GM18519 (cell line): ENCODE measurements around the gene SLC35F1.
A peak's percentile ranks its signal among the peaks of the same experiment; 100 is the strongest.
"Not testable (repeated sequence)": the region's sequence is repeated elsewhere in the genome, so short reads cannot be mapped to it uniquely, and the experiment has no call there.

ENCODE experiments used
- ATAC-seq: cut with Tn5 transposase; IDR thresholded peaks from one replicate; pipeline ENCODE4 v1.9.1; 2021; ENCODE audit warnings: mild to moderate bottlenecking, moderate library complexity; ENCODE audit not compliant: unreplicated experiment, low FRiP score

SLC35F1 gene

GRCh38 chr6:117924690-117925089 lies 17.6 kb downstream of the SLC35F1 start:
- ATAC-seq: no peak

- no peak for ATAC-seq
These were observed 20.8 kb downstream of the SLC35F1 start for GRCh38 chr6:117927866-117928265.

GRCh38 chr6:117928833-117929232 lies 21.8 kb downstream of the SLC35F1 start:
- ATAC-seq: no peak

- ATAC-seq: no peak
These were observed 22.4 kb downstream of the SLC35F1 start for GRCh38 chr6:117929501-117929900.

- no peak for ATAC-seq
These were observed 23.6 kb downstream of the SLC35F1 start for GRCh38 chr6:117930645-117931044.

DNA sequence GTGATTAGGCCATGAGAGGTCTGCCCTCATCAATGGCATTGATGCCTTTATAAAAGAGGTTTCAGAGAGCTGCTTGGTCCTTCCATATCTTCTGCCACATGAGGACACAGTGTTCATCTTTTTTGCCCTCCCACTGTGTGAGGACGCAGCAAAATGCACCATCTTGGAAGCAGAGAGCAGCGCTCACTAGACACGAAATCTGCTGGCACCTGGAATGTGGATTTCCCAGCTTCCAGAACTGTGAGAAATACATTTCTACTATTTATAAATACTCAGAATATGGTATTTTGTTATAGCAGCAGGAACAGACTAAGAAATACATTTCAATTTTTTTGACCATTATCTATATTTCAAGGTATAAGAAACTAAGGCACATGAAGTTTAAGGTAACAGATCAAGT lies 24.9 kb downstream of the SLC35F1 start:
- ATAC-seq: no peak

- ATAC-seq: no peak
These were observed 25.6 kb downstream of the SLC35F1 start for GRCh38 chr6:117932676-117933075.

DNA sequence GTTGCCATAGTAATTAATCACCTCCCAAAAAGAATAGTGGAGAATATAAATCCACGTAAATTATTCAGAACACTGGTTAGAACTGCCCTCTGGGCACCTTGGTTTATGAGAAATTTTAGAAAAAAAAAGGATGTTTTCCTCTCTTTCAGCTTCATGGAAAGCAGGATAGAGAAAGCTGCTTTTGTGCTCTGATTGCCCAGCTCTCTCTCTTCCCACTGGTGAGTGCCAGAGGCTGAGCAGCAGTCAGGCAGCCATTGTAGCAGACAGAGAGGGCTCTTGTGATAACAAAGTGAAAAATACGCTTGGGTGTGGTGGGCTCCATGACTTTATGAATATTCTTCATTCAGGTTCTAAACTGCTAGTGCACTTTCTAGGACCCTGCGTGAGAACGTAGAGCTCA lies 26.4 kb downstream of the SLC35F1 start:
- no peak for ATAC-seq

GRCh38 chr6:117938311-117938995 lies 31.4 kb downstream of the SLC35F1 start:
- no peak for ATAC-seq

DNA sequence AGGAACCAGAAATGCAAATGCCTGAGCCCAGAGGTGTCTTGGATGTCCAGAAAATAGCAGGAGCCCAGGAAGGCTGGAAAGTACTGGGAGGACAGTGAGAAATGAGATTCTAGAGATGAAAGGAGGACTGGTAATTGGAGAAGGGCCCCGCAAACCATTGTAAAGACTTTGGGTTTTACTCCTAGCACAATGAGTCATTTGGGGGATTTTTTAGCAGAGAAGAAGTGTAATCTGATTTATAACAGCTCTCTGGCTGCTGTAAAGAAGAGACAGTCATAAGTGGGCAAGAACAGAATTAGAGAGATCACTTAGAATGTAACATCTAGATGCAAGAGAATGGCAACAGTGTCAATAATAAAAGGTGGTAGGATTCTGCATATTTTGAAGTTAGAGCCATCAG lies 40.2 kb downstream of the SLC35F1 start:
- ATAC-seq: no peak

GRCh38 chr6:117951783-117952182 lies 44.7 kb downstream of the SLC35F1 start:
- ATAC-seq: no peak

GRCh38 chr6:117955684-117956256 lies 48.7 kb downstream of the SLC35F1 start:
- ATAC-seq: peak; percentile 76

DNA sequence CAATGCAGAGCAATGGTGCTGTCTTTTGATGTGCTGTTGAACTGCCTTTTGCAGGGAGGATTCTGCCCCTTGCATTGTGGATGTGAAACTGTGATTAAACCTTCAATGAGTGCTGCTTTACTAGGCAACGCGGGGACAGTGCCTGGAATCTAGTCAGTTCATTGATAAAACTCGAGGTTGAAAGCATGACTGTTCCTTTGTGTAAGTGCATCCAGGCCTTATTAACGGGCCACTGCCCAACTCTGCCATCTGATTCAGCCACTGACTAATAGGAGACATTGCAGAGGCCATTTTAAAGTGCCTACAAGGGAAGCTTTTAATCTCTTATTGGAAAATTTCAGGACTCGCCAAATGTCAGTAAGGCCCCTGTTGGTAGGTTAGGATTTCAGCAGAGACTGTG lies 49.3 kb downstream of the SLC35F1 start:
- ATAC-seq: no peak

GRCh38 chr6:117958536-117958935 lies 51.5 kb downstream of the SLC35F1 start:
- no peak for ATAC-seq

DNA sequence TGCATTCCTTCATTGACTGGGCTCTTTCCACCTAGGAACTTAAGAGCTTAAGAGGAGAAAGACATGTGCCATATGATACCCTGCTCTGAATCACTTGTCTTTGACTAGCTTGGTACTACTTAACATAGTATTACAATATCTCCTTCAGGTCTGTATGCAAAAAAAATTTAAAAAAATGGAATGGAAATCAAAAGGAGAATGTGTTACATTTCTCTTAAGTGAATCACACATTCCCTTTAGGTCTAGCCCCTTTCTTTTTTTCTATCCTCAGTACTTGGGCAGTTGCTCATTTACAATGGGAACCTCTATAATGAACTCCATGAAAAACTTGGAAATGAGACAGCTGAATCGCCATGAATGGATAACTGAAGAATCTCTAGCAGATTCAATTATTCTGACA lies 53.8 kb downstream of the SLC35F1 start:
- no peak for ATAC-seq

- no peak for ATAC-seq
These were observed 54.2 kb downstream of the SLC35F1 start for GRCh38 chr6:117961301-117961700.

DNA sequence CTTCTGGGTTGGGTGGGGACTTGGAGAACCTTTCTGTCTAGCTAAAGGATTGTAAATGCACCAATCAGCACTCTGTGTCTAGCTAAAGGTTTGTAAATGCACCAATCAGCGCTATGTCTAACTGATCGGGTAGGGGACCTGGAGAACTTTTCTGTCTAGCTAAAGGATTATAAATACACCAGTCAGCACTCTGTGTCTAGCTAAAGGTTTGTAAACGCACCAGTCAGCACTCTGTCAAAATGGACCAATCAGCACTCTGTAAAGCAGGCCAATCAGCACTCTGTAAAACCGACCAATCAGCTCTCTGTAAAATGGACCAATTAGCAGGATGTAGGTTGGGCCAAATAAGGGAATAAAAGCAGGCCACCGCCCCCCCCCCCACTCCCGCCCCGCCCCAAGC lies 58.7 kb downstream of the SLC35F1 start:
- ATAC-seq: not testable (repeated sequence)

DNA sequence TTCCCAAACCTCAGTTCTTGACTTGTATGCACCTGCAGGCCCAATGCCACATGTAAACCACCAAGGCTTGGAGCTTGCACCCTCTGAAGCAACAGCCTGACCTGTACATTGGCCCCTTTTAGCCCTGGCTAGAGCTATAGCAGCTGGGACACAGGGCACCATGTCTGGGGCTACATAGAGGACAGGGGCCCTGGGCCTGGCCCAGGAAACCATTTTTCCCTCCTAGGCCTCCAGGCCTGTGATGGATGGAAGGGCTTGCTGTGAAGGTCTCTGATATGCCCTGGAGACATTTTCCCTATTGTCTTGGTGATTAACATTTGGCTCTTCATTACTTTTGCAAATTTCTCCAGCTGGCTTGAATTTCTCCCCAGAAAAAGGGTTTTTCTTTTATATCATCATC lies 64.6 kb downstream of the SLC35F1 start:
- no peak for ATAC-seq

DNA sequence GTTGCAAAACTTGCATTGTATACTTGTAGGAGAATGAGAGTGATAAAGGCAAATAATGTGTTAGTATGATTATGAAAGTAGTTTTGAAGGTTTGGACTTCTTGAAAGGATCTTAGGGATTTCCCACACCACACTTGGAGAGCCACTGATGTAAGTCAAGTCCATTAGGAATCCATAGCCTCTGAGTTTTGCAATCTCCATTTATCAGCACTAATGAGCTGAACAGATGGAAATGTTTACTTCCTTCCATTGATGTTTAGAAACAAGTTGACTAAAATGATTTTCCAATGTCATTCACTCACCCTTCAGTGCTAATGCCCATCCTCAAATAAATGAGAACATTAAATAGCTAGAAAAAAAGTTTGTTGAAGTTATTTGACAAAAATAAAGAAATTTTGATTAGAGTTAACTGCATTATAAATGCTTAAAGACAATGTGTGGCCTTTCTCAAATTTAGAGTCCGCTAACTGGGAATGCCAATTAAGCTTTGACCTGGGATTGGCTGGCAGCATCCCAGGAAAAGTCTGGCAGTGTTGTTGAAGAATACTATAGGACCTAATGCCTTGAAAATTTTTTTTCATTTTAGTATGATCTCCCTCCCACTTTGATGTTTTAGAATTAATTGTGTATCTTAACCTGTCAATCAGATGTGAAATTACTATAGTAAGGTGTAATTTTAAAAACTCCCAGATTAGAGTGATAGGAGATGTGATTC lies 68.0 kb downstream of the SLC35F1 start:
- no peak for ATAC-seq

GRCh38 chr6:117976030-117976651 lies 69.1 kb downstream of the SLC35F1 start:
- ATAC-seq: peak; percentile 71

GRCh38 chr6:117985916-117986315 lies 78.9 kb downstream of the SLC35F1 start:
- ATAC-seq: no peak
